ENCODE results near the gene CLEC4D.
"Not testable (repeated sequence)": the region's sequence is repeated elsewhere in the genome, so short reads cannot be mapped to it uniquely, and the experiment has no call there.

CLEC4D gene

GRCh38 chr12:8532045-8532444 is 18.7 kb downstream of the CLEC4D start:
- H4K8ac ChIP-seq (ENCODE audit: low read depth, low read length), result no peak overlapping the region
- no peak for DNase-seq (ENCODE audit: low spot score)
- H3K9me3 ChIP-seq (replicated peaks in 1 of 2; ENCODE audit: control insufficient read depth in 2 of 2, insufficient read depth in 1 of 2, low read depth in 1 of 2, low read length in 2 of 2), result peaks cover 0 to 3% of the 10 kb centered on the region in 2 donors
- no peak overlapping the region for H3K9ac ChIP-seq (ENCODE audit: low read depth, low read length, poor library complexity)
- H3K4ac ChIP-seq (ENCODE audit: low read length), result no peak overlapping the region
- no peak overlapping the region for H3K18ac ChIP-seq (ENCODE audit: low read length)
- no peak overlapping the region for H3K14ac ChIP-seq (ENCODE audit: low read length)
- H2BK5ac ChIP-seq (ENCODE audit: low read length), result no peak overlapping the region
- H3K79me1 ChIP-seq (ENCODE audit: low read depth, low read length), result no peaks in the 10 kb centered on the region
- no peak overlapping the region for H3K23ac ChIP-seq (ENCODE audit: low read depth, low read length, poor library complexity)
- no peak overlapping the region for H2BK15ac ChIP-seq (ENCODE audit: low read length)
- no peak overlapping the region for H3K4me3 ChIP-seq (ENCODE audit: low read length in 2 of 2)
- no peaks in the 10 kb centered on the region for H3K36me3 ChIP-seq (replicated peaks in 1 of 2; ENCODE audit: control insufficient read depth in 2 of 2, insufficient read depth in 2 of 2, low read length in 2 of 2)
- WGBS, 2 donors (ENCODE audit: extremely low coverage in 2 of 2, insufficient read length in 2 of 2, insufficient replicate concordance in 1 of 2), result no CpG with 5 or more reads among the region's 7 CpGs
- no peak overlapping the region for H2BK12ac ChIP-seq (ENCODE audit: low read length)
- no peak overlapping the region for H4K91ac ChIP-seq (ENCODE audit: low read depth, low read length, poor library complexity)
- H3K27ac ChIP-seq (replicated peaks; ENCODE audit: low read length), result no peak overlapping the region
- H2BK120ac ChIP-seq (ENCODE audit: low read depth, low read length), result no peak overlapping the region
- no peaks in the 10 kb centered on the region for H3K27me3 ChIP-seq (ENCODE audit: control insufficient read depth in 3 of 3, insufficient read depth in 3 of 3, low read depth in 1 of 3, low read length in 3 of 3)
- H3K4me1 ChIP-seq (ENCODE audit: control insufficient read depth in 2 of 2, insufficient read depth in 1 of 2, low read depth in 1 of 2, low read length in 2 of 2), result peaks cover 0 to 3% of the 10 kb centered on the region in 2 donors
- H2AFZ ChIP-seq (ENCODE audit: low read length), result no peak overlapping the region
- H2AK5ac ChIP-seq (ENCODE audit: low read depth, low read length), result no peak overlapping the region
- no peak overlapping the region for H3K4me2 ChIP-seq (ENCODE audit: insufficient read depth, low read length, poor library complexity, severe bottlenecking)

- not testable (repeated sequence) for H2BK12ac ChIP-seq (ENCODE audit: low read length); H2AK5ac ChIP-seq (ENCODE audit: low read depth, low read length); H2BK15ac ChIP-seq (ENCODE audit: low read length); H3K23ac ChIP-seq (ENCODE audit: low read depth, low read length, poor library complexity); DNase-seq (ENCODE audit: low spot score); H2BK120ac ChIP-seq (ENCODE audit: low read depth, low read length); H3K4me3 ChIP-seq (ENCODE audit: low read length in 2 of 2); H3K9ac ChIP-seq (ENCODE audit: low read depth, low read length, poor library complexity); H3K4me2 ChIP-seq (ENCODE audit: insufficient read depth, low read length, poor library complexity, severe bottlenecking); H3K27me3 ChIP-seq (ENCODE audit: control insufficient read depth in 3 of 3, insufficient read depth in 3 of 3, low read depth in 1 of 3, low read length in 3 of 3); H3K4ac ChIP-seq (ENCODE audit: low read length); H2AFZ ChIP-seq (ENCODE audit: low read length); H3K36me3 ChIP-seq (replicated peaks in 1 of 2; ENCODE audit: control insufficient read depth in 2 of 2, insufficient read depth in 2 of 2, low read length in 2 of 2); H3K4me1 ChIP-seq (ENCODE audit: control insufficient read depth in 2 of 2, insufficient read depth in 1 of 2, low read depth in 1 of 2, low read length in 2 of 2); H4K8ac ChIP-seq (ENCODE audit: low read depth, low read length); H4K91ac ChIP-seq (ENCODE audit: low read depth, low read length, poor library complexity); H2BK5ac ChIP-seq (ENCODE audit: low read length); H3K14ac ChIP-seq (ENCODE audit: low read length); H3K79me1 ChIP-seq (ENCODE audit: low read depth, low read length); H3K9me3 ChIP-seq (replicated peaks in 1 of 2; ENCODE audit: control insufficient read depth in 2 of 2, insufficient read depth in 1 of 2, low read depth in 1 of 2, low read length in 2 of 2); H3K27ac ChIP-seq (replicated peaks; ENCODE audit: low read length); H3K18ac ChIP-seq (ENCODE audit: low read length)
- WGBS, 2 donors (ENCODE audit: extremely low coverage in 2 of 2, insufficient read length in 2 of 2, insufficient replicate concordance in 1 of 2), result no CpG with 5 or more reads among the region's 16 CpGs
Observed at GRCh38 chr12:8537820-8538219, 24.5 kb downstream of the CLEC4D start.

- H3K9ac ChIP-seq (ENCODE audit: low read depth, low read length, poor library complexity); H2AK5ac ChIP-seq (ENCODE audit: low read depth, low read length); H3K14ac ChIP-seq (ENCODE audit: low read length); H3K23ac ChIP-seq (ENCODE audit: low read depth, low read length, poor library complexity); H2BK120ac ChIP-seq (ENCODE audit: low read depth, low read length); H3K27me3 ChIP-seq (ENCODE audit: control insufficient read depth in 3 of 3, insufficient read depth in 3 of 3, low read depth in 1 of 3, low read length in 3 of 3); H3K4ac ChIP-seq (ENCODE audit: low read length); H3K27ac ChIP-seq (replicated peaks; ENCODE audit: low read length); H3K9me3 ChIP-seq (replicated peaks in 1 of 2; ENCODE audit: control insufficient read depth in 2 of 2, insufficient read depth in 1 of 2, low read depth in 1 of 2, low read length in 2 of 2); H3K4me1 ChIP-seq (ENCODE audit: control insufficient read depth in 2 of 2, insufficient read depth in 1 of 2, low read depth in 1 of 2, low read length in 2 of 2); H3K4me2 ChIP-seq (ENCODE audit: insufficient read depth, low read length, poor library complexity, severe bottlenecking); H2BK5ac ChIP-seq (ENCODE audit: low read length); H2BK12ac ChIP-seq (ENCODE audit: low read length); H4K8ac ChIP-seq (ENCODE audit: low read depth, low read length); H4K91ac ChIP-seq (ENCODE audit: low read depth, low read length, poor library complexity); DNase-seq (ENCODE audit: low spot score); H3K4me3 ChIP-seq (ENCODE audit: low read length in 2 of 2); H2BK15ac ChIP-seq (ENCODE audit: low read length); H2AFZ ChIP-seq (ENCODE audit: low read length); H3K36me3 ChIP-seq (replicated peaks in 1 of 2; ENCODE audit: control insufficient read depth in 2 of 2, insufficient read depth in 2 of 2, low read length in 2 of 2); H3K79me1 ChIP-seq (ENCODE audit: low read depth, low read length); H3K18ac ChIP-seq (ENCODE audit: low read length): not testable (repeated sequence)
- no CpG with 5 or more reads among the region's 4 CpGs for WGBS, 2 donors (ENCODE audit: extremely low coverage in 2 of 2, insufficient read length in 2 of 2, insufficient replicate concordance in 1 of 2)
Observed at GRCh38 chr12:8540831-8541230, 27.5 kb downstream of the CLEC4D start, which contains the start of gene CLEC4E. Gene CLEC4E, minus strand, starts transcription at chr12:8540905. Its CDS starts 108 bp downstream, at chr12:8540797.

GRCh38 chr12:8541562-8541961 is 28.3 kb downstream of the CLEC4D start:
- no peak overlapping the region for H4K91ac ChIP-seq (ENCODE audit: low read depth, low read length, poor library complexity)
- no CpG with 5 or more reads among the region's 10 CpGs for WGBS, 2 donors (ENCODE audit: extremely low coverage in 2 of 2, insufficient read length in 2 of 2, insufficient replicate concordance in 1 of 2)
- H2BK15ac ChIP-seq (ENCODE audit: low read length), result no peak overlapping the region

More at GRCh38 chr12:8541562-8541961, 28.3 kb downstream of the CLEC4D start:
- Histone ChIP-seq H2BK5ac (ENCODE audit: low read length) (no peak overlapping the region), H3K9me3 (replicated peaks in 1 of 2; ENCODE audit: control insufficient read depth in 2 of 2, insufficient read depth in 1 of 2, low read depth in 1 of 2, low read length in 2 of 2) (no peaks in the 10 kb centered on the region), H2BK12ac (ENCODE audit: low read length) (no peak overlapping the region), H3K4ac (ENCODE audit: low read length) (no peak overlapping the region), H4K8ac (ENCODE audit: low read depth, low read length) (no peak overlapping the region), H2AK5ac (ENCODE audit: low read depth, low read length) (no peak overlapping the region), H3K14ac (ENCODE audit: low read length) (no peak overlapping the region), H3K27me3 (ENCODE audit: control insufficient read depth in 3 of 3, insufficient read depth in 3 of 3, low read depth in 1 of 3, low read length in 3 of 3) (no peaks in the 10 kb centered on the region), H3K23ac (ENCODE audit: low read depth, low read length, poor library complexity) (no peak overlapping the region), H3K36me3 (replicated peaks in 1 of 2; ENCODE audit: control insufficient read depth in 2 of 2, insufficient read depth in 2 of 2, low read length in 2 of 2) (no peaks in the 10 kb centered on the region), H3K18ac (ENCODE audit: low read length) (no peak overlapping the region), H3K9ac (ENCODE audit: low read depth, low read length, poor library complexity) (no peak overlapping the region), H3K4me2 (ENCODE audit: insufficient read depth, low read length, poor library complexity, severe bottlenecking) (no peak overlapping the region), H2BK120ac (ENCODE audit: low read depth, low read length) (no peak overlapping the region), H3K4me3 (ENCODE audit: low read length in 2 of 2) (no peak overlapping the region), H3K79me1 (ENCODE audit: low read depth, low read length) (no peaks in the 10 kb centered on the region), H3K4me1 (ENCODE audit: control insufficient read depth in 2 of 2, insufficient read depth in 1 of 2, low read depth in 1 of 2, low read length in 2 of 2) (no peaks in the 10 kb centered on the region), H3K27ac (replicated peaks; ENCODE audit: low read length) (no peak overlapping the region), H2AFZ (ENCODE audit: low read length) (no peak overlapping the region)
- no peak for DNase-seq (ENCODE audit: low spot score)

Measured in neuronal stem cell (in vitro differentiated cells).